Activated T-helper 1 cell treated with anti-CD3 and anti-CD28 coated beads, Interleukin-12 subunit alpha, Interleukin-12 subunit beta, Interleukin-2, Interleukin-4 antibody, amounts not matched to agents 30 ng/mL and 10 ng/mL and 1 ng/mL, durations not matched to agents 14 hours and 24 hours and 36 hours (primary cell): Measurements from ENCODE around the gene CHRNA3. TPM values are rescaled to one million over a fixed set of nuclear protein-coding genes. Genes with fewer than 3 reads are reported as not detected.

Experiments
- DNase-seq: peaks from one replicate; pipeline ENCODE4 v3.0.0; 2021; ENCODE audit warnings: low spot score
- H3K27ac Mint-ChIP-seq: one replicate; pipeline ENCODE4 v1.8.0; 2021; ENCODE audit warnings: mild to moderate bottlenecking, mixed read lengths
- H3K27me3 Mint-ChIP-seq: one replicate; pipeline ENCODE4 v1.8.0; 2022; ENCODE audit warnings: mild to moderate bottlenecking, moderate library complexity, mixed read lengths; ENCODE audit not compliant: insufficient read depth
- H3K36me3 Mint-ChIP-seq: one replicate; pipeline ENCODE4 v1.8.0; 2021; ENCODE audit warnings: low read depth, mixed read lengths
- H3K4me1 Mint-ChIP-seq: one replicate; pipeline ENCODE4 v1.8.0; 2021; ENCODE audit warnings: low read depth, mixed read lengths
- H3K4me3 Mint-ChIP-seq: one replicate; pipeline ENCODE4 v1.8.0; 2021; ENCODE audit warnings: mild to moderate bottlenecking, moderate library complexity, mixed read lengths
- H3K9me3 Mint-ChIP-seq: one replicate; pipeline ENCODE4 v1.8.0; 2021; ENCODE audit warnings: mixed read lengths
- intact Hi-C: fragments of 100-400 bp; cut with micrococcal nuclease; formaldehyde crosslinking; loops from one replicate; pipeline ENCODE4 v1.15.1; 2024
- total RNA-seq: library from RNA; stranded (reverse); gene quantifications from 2 replicates; pipeline ENCODE4 v1.2.3, GENCODE V29; 2022

Gene CHRNA3
- total RNA-seq: not detected in 2 replicates

DNA sequence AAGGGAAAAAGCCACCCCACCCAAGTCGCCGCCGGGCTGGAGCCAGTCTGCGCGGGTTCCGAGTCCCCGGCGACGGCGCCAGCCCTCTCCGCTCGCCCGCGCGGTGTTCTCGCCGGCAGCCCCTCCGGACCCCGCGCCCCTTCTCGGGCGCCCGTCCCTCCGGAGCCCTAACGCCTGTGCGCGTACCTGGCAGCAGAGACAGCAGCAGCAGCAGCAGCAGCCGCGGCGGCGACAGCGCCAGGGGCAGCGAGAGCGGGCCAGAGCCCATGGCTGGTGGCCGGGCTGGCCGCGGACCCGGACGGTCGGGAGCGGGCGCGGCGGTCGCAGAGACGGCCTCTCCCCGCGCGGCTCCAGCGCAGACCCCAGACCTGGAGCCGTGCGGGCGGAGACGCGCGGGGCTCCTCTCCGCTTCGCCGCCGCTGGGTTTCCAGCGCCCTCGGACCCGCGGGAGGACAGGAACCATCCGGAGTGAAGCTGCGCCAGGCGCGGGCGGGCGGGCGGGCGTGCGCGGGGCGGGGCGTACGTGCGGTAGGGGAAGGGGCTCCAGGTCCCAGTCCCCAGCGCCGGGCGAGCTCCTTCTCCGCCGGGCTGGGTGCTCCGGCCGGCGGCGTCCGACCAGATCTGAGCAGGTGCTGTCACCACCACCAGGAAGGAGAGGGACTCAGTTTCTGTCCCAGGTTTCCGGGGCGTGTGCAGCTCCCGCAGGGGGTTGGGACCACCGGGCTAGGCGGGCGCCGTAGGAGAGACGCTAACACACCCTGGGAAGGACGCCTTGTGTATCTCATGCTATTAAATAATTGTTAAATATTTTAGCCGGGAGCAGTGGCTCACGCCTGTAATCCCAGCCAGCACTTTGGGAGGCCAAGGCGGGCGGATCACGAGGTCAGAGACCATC lies at the start of gene CHRNA3:
Gene CHRNA3, minus strand, starts transcription at position 470 of the 895 bp plus-strand sequence. Its CDS starts 202 bp downstream, at position 268.
- H3K4me1 Mint-ChIP-seq: no peaks in the 10 kb centered on the region
- DNase-seq: no peak
- no peak within 1 kb of the TSS for H3K27ac Mint-ChIP-seq
- H3K9me3 Mint-ChIP-seq: no peaks in the 10 kb centered on the region
- no peaks in the 10 kb centered on the region for H3K36me3 Mint-ChIP-seq
- intact Hi-C loops: no loop called here
- peaks cover 48% of the 10 kb centered on the region for H3K27me3 Mint-ChIP-seq
- H3K4me3 Mint-ChIP-seq: no peak within 1 kb of the TSS

DNA sequence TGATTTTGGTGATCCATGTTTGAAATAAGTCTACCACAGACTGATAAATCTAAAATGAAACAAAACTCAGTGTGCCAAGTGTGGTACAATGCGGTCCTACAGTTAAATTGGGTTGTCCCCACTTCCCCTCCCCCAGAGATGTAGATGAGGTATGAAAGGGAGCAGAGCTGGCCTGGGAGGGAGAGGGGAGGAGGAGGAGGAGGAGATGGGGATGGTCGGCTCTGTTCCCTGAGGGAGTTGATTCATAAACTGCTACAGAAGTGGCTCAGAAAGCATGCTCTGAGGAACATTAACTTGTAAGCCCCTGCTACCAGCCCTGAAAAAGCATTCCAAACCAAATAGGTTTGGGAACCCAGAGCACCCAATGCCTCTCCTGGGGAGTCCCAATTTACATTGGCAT lies 48.2 kb upstream of the CHRNA3 start:
- no peaks in the 10 kb centered on the region for H3K9me3 Mint-ChIP-seq
- H3K36me3 Mint-ChIP-seq: no peaks in the 10 kb centered on the region
- no peak overlapping the region for H3K4me3 Mint-ChIP-seq
- intact Hi-C loops: no loop called here
- peaks cover 14% of the 10 kb centered on the region for H3K27me3 Mint-ChIP-seq
- no peak overlapping the region for H3K27ac Mint-ChIP-seq
- H3K4me1 Mint-ChIP-seq: no peaks in the 10 kb centered on the region
- DNase-seq: no peak

DNA sequence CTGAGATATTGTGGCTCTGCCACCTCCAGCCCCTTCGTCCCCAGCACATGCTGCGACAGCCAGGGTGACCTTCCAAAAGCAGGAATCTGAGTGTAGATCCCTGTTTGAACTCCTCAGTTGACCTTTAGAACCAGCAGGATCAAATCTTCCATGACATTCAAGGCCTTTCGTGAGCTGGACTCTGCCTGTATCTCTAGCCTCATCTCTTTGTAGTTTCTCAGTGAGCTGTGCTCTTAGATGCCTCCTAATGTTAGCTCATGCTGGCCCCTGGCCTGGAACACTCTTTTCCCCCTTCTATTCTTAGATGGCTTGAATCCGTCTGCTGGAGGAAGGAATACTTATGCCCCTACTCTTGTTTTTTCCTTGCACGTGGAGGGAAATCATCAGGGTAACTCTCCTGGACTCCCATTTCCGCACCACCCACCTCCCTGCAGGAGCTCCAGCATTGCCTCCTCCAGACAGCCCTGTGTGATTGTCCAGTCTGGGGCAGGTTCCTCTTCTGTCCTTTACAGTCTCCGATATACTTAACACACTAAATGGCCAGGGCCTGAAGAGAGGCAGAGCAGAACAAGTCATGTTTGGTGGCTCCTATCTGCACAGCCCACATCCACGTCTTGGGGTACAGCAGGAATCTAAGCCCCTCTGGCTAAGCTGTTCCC lies 46.9 kb upstream of the CHRNA3 start:
- Mint-ChIP-seq H3K4me3 (no peak overlapping the region), H3K27me3 (peaks cover 15% of the 10 kb centered on the region), H3K27ac (no peak overlapping the region), H3K9me3 (no peaks in the 10 kb centered on the region), H3K36me3 (no peaks in the 10 kb centered on the region), H3K4me1 (no peaks in the 10 kb centered on the region)
- intact Hi-C loops: no loop called here
- no peak for DNase-seq

DNA sequence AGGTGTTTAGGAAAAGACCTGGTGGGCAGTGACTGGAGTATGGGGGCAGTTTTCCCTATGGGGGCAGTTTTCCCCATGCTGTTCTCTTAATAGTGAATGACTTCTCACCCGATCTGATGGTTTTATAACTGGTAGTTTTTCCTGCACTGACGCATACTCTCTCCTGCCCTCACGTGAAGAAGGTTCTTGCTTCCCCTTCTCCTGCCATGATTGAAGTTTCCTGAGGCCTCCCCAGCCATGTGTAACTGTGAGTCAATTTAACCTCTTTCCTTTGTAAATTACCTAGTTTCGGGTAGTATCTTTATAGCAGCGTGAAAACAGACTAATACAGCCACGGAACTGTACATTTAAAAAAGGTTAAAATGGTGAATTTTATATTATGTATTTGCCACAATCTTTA lies 45.2 kb upstream of the CHRNA3 start:
- Mint-ChIP-seq H3K4me3 (no peak overlapping the region), H3K9me3 (no peaks in the 10 kb centered on the region), H3K27ac (no peak overlapping the region), H3K4me1 (no peaks in the 10 kb centered on the region), H3K27me3 (peaks cover 15% of the 10 kb centered on the region), H3K36me3 (no peaks in the 10 kb centered on the region)
- no peak for DNase-seq
- intact Hi-C loops: no loop called here

DNA sequence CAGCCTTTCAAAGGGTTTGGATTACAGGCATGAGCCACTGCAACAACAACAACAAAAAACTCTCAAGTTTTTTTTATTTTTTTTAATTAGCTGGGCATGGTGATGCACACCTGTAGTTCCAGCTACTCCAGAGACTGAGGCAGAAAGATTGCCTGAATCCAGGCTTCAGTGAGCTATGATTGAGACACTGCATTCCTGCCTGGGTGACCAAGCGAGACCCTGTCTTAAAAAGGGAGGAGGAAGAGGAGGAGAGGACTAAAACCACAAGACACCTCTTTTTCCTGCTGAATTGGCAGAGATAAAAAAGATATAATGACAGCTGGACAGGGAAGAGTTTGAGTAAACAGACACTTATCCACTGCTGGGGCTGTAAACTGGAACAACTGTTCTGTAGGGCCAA lies 42.9 kb upstream of the CHRNA3 start:
- Mint-ChIP-seq H3K4me1 (no peaks in the 10 kb centered on the region), H3K4me3 (no peak overlapping the region), H3K9me3 (no peaks in the 10 kb centered on the region), H3K36me3 (no peaks in the 10 kb centered on the region), H3K27me3 (peaks cover 15% of the 10 kb centered on the region), H3K27ac (no peak overlapping the region)
- intact Hi-C loops: no loop called here
- no peak for DNase-seq

- Mint-ChIP-seq H3K36me3 (no peaks in the 10 kb centered on the region), H3K27ac (no peak overlapping the region), H3K4me1 (no peaks in the 10 kb centered on the region), H3K9me3 (no peaks in the 10 kb centered on the region), H3K4me3 (no peak overlapping the region), H3K27me3 (peaks cover 8% of the 10 kb centered on the region)
- intact Hi-C loops: no loop called here
- no peak for DNase-seq
Observed at GRCh38 chr15:78662028-78662427, 41.2 kb upstream of the CHRNA3 start.

- no peaks in the 10 kb centered on the region for H3K4me1 Mint-ChIP-seq
- no peak for DNase-seq
- H3K27ac Mint-ChIP-seq: no peak overlapping the region
- no peaks in the 10 kb centered on the region for H3K9me3 Mint-ChIP-seq
- H3K4me3 Mint-ChIP-seq: no peak overlapping the region
- no peaks in the 10 kb centered on the region for H3K36me3 Mint-ChIP-seq
- intact Hi-C loops: no loop called here
- peaks cover 8% of the 10 kb centered on the region for H3K27me3 Mint-ChIP-seq
Observed at GRCh38 chr15:78661001-78661400, 40.2 kb upstream of the CHRNA3 start.

DNA sequence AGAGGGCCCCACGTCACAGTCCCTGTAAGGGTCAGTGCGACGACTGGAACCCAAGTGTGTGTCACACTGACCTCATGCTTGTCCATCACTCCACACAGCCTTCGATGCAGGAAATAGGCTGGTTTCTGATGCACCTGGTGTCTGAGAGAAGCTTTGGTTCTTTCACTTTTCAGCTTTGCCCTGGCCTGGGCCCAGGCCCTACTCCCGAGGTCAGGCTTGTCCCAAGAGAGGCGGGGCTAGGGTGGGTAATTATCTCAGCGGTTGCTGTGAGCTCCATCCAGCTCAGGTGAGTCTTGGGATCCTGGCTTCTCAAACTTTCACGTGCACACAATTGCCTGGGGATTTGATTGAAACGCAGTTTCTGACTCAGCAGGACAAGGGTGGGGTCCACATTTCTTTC lies 39.8 kb upstream of the CHRNA3 start:
- intact Hi-C loops: no loop called here
- Mint-ChIP-seq H3K4me3 (no peak overlapping the region), H3K27ac (no peak overlapping the region), H3K4me1 (no peaks in the 10 kb centered on the region), H3K36me3 (no peaks in the 10 kb centered on the region), H3K27me3 (peaks cover 7% of the 10 kb centered on the region), H3K9me3 (no peaks in the 10 kb centered on the region)
- no peak for DNase-seq

DNA sequence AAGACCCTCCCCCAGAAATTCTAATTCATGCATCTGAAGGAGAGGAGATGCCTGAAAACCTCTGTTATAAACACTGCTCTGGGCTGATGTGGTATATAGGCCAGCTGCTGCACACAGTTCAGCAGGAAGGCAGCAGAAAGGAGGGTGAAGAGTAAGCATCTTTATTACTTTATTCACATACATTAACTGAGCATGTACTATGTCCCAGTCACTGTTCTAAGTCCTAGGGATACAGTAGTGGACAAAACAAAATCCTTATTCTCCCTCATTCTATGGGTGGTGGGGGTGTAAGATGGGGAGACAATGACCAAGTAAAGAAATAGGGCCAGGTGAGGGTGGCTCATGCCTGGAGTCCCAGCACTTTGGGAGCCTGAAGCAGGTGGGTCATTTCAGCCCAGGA lies 38.0 kb upstream of the CHRNA3 start:
- Mint-ChIP-seq H3K9me3 (no peaks in the 10 kb centered on the region), H3K4me1 (no peaks in the 10 kb centered on the region), H3K27ac (no peak overlapping the region), H3K27me3 (peaks cover 4% of the 10 kb centered on the region), H3K4me3 (no peak overlapping the region), H3K36me3 (no peaks in the 10 kb centered on the region)
- intact Hi-C loops: no loop called here
- no peak for DNase-seq

DNA sequence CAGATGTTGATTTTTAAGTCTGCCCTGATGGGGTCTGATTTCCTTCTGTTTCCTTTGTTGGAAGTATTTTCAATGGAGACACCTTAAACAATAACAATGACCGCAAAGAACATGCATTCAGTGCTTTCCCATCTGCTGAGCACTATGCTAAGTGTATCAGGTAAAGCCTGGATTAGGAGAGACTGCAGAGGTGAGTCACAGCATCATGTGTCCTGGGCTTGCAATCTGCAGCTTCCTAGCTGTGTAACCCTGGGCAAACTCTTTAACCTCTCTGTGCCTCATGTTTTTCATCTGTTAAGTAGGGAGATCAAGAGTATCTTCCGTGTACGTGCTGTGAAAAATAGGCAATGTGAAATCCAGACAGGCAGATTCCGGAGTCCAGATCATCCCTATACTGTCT lies 33.5 kb upstream of the CHRNA3 start:
- no peak for DNase-seq
- no peak overlapping the region for H3K27ac Mint-ChIP-seq
- peaks cover 4% of the 10 kb centered on the region for H3K27me3 Mint-ChIP-seq
- H3K4me1 Mint-ChIP-seq: no peaks in the 10 kb centered on the region
- no peaks in the 10 kb centered on the region for H3K9me3 Mint-ChIP-seq
- no peak overlapping the region for H3K4me3 Mint-ChIP-seq
- no peaks in the 10 kb centered on the region for H3K36me3 Mint-ChIP-seq
- intact Hi-C loops: no loop called here

- no peak overlapping the region for H3K27ac Mint-ChIP-seq
- H3K9me3 Mint-ChIP-seq: no peaks in the 10 kb centered on the region
- no peaks in the 10 kb centered on the region for H3K36me3 Mint-ChIP-seq
- DNase-seq: no peak
- no peaks in the 10 kb centered on the region for H3K4me1 Mint-ChIP-seq
- H3K27me3 Mint-ChIP-seq: peaks cover 1% of the 10 kb centered on the region
- intact Hi-C loops: no loop called here
- no peak overlapping the region for H3K4me3 Mint-ChIP-seq
Observed at GRCh38 chr15:78651930-78652615, 31.3 kb upstream of the CHRNA3 start.

GRCh38 chr15:78651007-78651406 lies 30.2 kb upstream of the CHRNA3 start:
- Mint-ChIP-seq H3K27ac (no peak overlapping the region), H3K4me1 (no peaks in the 10 kb centered on the region), H3K27me3 (peaks cover 1% of the 10 kb centered on the region), H3K9me3 (no peaks in the 10 kb centered on the region), H3K36me3 (no peaks in the 10 kb centered on the region), H3K4me3 (no peak overlapping the region)
- intact Hi-C loops: no loop called here
- no peak for DNase-seq

DNA sequence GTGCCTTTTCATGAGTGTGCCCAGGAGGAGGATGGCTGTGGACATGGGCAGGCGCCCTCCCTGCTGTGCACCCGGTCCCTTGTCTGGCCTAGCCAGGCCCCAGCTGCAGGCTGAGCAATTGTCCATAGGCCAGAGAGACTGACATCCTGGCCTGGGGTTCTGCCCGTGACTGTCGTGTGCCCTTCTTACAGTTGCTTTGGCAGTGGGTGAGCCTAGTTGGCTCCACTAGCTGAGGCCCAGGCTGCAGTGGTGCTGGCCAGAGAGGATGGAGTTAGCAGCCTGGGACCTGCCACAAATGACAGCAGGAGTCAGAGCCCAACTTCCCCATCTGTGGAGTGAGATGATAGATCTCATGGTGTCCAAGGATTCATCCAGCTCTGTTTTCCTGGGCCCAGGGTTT lies 29.2 kb upstream of the CHRNA3 start:
- peaks cover 1% of the 10 kb centered on the region for H3K27me3 Mint-ChIP-seq
- DNase-seq: no peak
- H3K4me3 Mint-ChIP-seq: no peak overlapping the region
- intact Hi-C loops: no loop called here
- H3K9me3 Mint-ChIP-seq: no peaks in the 10 kb centered on the region
- H3K36me3 Mint-ChIP-seq: no peaks in the 10 kb centered on the region
- no peaks in the 10 kb centered on the region for H3K4me1 Mint-ChIP-seq
- no peak overlapping the region for H3K27ac Mint-ChIP-seq
